ENCODE data around the gene MROH2B.
"Not testable (repeated sequence)": the region's sequence is repeated elsewhere in the genome, so short reads cannot be mapped to it uniquely, and the experiment has no call there.

The MROH2B gene

GRCh38 chr5:41022600-41022999 is 48.5 kb downstream of the MROH2B start:
- DNase-seq: not testable (repeated sequence)

- no peak for DNase-seq
Measured at GRCh38 chr5:41012318-41012717, 58.8 kb downstream of the MROH2B start.

GRCh38 chr5:41010572-41010971 is 60.6 kb downstream of the MROH2B start:
- DNase-seq: no peak

- DNase-seq: no peak
Measured at GRCh38 chr5:41009232-41009631, 61.9 kb downstream of the MROH2B start.

- no peak for DNase-seq
Measured at GRCh38 chr5:41004931-41005330, 66.2 kb downstream of the MROH2B start.

GRCh38 chr5:41003670-41004376 is 67.3 kb downstream of the MROH2B start:
- DNase-seq: no peak

GRCh38 chr5:40999966-41000365 is 71.2 kb downstream of the MROH2B start:
- DNase-seq: no peak

- DNase-seq: no peak
Measured at GRCh38 chr5:40999142-40999541, 72.0 kb downstream of the MROH2B start.

GRCh38 chr5:40995801-40996586 is 75.1 kb downstream of the MROH2B start:
- no peak for DNase-seq

- no peak for DNase-seq
Measured at GRCh38 chr5:40991981-40992559, 79.1 kb downstream of the MROH2B start.

GRCh38 chr5:40991168-40991980 is 79.8 kb downstream of the MROH2B start:
- peak; percentile 10 for DNase-seq

GRCh38 chr5:40988746-40989510 is 82.2 kb downstream of the MROH2B start:
- no peak for DNase-seq

- DNase-seq: no peak
Measured at GRCh38 chr5:40987349-40987748, 83.8 kb downstream of the MROH2B start.

GRCh38 chr5:40986666-40987065 is 84.5 kb downstream of the MROH2B start:
- no peak for DNase-seq

- DNase-seq: no peak
Measured at GRCh38 chr5:40985501-40985900, 85.6 kb downstream of the MROH2B start.

- no peak for DNase-seq
Measured at GRCh38 chr5:40984884-40985283, 86.3 kb downstream of the MROH2B start.

- no peak for DNase-seq
Measured at GRCh38 chr5:40983781-40984180, 87.4 kb downstream of the MROH2B start.

- no peak for DNase-seq
Measured at GRCh38 chr5:40981420-40981819, 89.7 kb downstream of the MROH2B start.

GRCh38 chr5:40976836-40977235 is 94.3 kb downstream of the MROH2B start:
- DNase-seq: no peak

- DNase-seq: no peak
Measured at GRCh38 chr5:40976041-40976440, 95.1 kb downstream of the MROH2B start.

GRCh38 chr5:40973364-40974004 is 97.7 kb downstream of the MROH2B start:
- no peak for DNase-seq

All from right kidney (tissue), 1 donor.